SK-N-MC (cell line): ENCODE results near the gene CLGN.

ENCODE experiments used
- EZH2 ChIP-seq: fragments of 200-600 bp; sonication (generic); IDR thresholded peaks from one replicate; pipeline ENCODE4 v1.6.1; 2017; ENCODE audit warnings: antibody characterized with exemption
- FOXP2 ChIP-seq: optimal IDR thresholded peaks from 2 replicates; pipeline ENCODE3; 2011; ENCODE audit warnings: mild to moderate bottlenecking, moderate library complexity; ENCODE audit not compliant: insufficient read depth; ENCODE audit errors: extremely low read length, control extremely low read depth
- POLR2AphosphoS5 ChIP-seq: IDR thresholded peaks from 2 replicates; pipeline ENCODE4 v1.6.1; 2012; ENCODE audit warnings: mild to moderate bottlenecking, low read depth, low read length, borderline replicate concordance

- TF ChIP-seq EZH2 (no peak), POLR2AphosphoS5 (peak; percentile 91), FOXP2 (peak; percentile 84)
Observed at GRCh38 chr4:140363558-140363957, 63.9 kb downstream of the CLGN start.
